HepG2 (cell line): ENCODE data around the gene PXT1. TPM values are rescaled to one million over a fixed set of nuclear protein-coding genes. Genes with fewer than 3 reads are reported as not detected.
A peak's percentile ranks its signal among the peaks of the same experiment; 100 is the strongest.

Experiments used
- ATAC-seq: fragments of 200-7000 bp; cut with Tn5 transposase; 3 replicates; pipeline ENCODE4 v1.9.1; 2020; ENCODE audit warnings: mild to moderate bottlenecking, moderate library complexity
- BruUV-seq: library from RNA; stranded (reverse); fragments of 400-500 nt; replicated peaks from 2 replicates; lab custom pipeline; 2021; lab: Mats Ljungman, UMichigan
- CTCF ChIA-PET: fragments of 300-600 bp; formaldehyde crosslinking; extraction: SDS; loops from one replicate; lab custom pipeline; 2021; ENCODE audit warnings: low total read pairs, inconsistent platforms, low intra/inter-chr PET ratio; lab: Yijun Ruan, JAX
- POLR2A ChIA-PET: fragments of 350-600 bp; sonication (Branson Sonifier 250); formaldehyde crosslinking; loops from one replicate; lab custom pipeline; 2020; ENCODE audit warnings: antibody characterized with exemption, inconsistent platforms; lab: Yijun Ruan, JAX
- DNase-seq: peaks from one replicate; pipeline ENCODE4 v3.0.0-alpha.2; 2015; ENCODE audit warnings: low spot score
- FAIRE-seq: peaks from 3 replicates; lab custom pipeline; 2011; peaks lifted over from hg19 to GRCh38; lab: Jason Lieb, UNC
- H2AFZ ChIP-seq: one replicate; pipeline ENCODE4 v1.6.1; 2011; ENCODE audit warnings: low read length, inconsistent platforms
- H3K27ac ChIP-seq: fragments of 300-600 bp; 3 replicates; pipeline ENCODE4 v1.8.0; 2011; ENCODE audit warnings: mixed run types, mild to moderate bottlenecking, mixed read lengths, low read length, inconsistent platforms; ENCODE audit not compliant: insufficient read depth; ENCODE audit errors: extremely low read length
- H3K27me3 ChIP-seq, 2 experiments: fragments of 200-600 bp in 1 of 2; 2 replicates in 1 of 2; 3 replicates in 1 of 2; pipeline versions ENCODE4 v1.6.0 to v1.8.0; 2011; ENCODE audit warnings: low read length in 2 of 2, mild to moderate bottlenecking in 2 of 2, moderate library complexity in 2 of 2, inconsistent platforms in 1 of 2; ENCODE audit not compliant: insufficient read depth in 2 of 2, control insufficient read depth in 1 of 2
- H3K36me3 ChIP-seq, 2 experiments: fragments of 200-600 bp in 1 of 2; replicated peaks in 1 of 2; 2 replicates in 1 of 2; 3 replicates in 1 of 2; pipeline versions ENCODE4 v1.5.1 to v1.8.0; 2011; ENCODE audit warnings: low read length in 2 of 2, inconsistent platforms in 1 of 2; ENCODE audit not compliant: insufficient read depth in 2 of 2, control insufficient read depth in 1 of 2
- H3K4me1 ChIP-seq: 2 replicates; pipeline ENCODE4 v1.5.1; 2012; ENCODE audit warnings: low read length, inconsistent platforms; ENCODE audit not compliant: insufficient read depth
- H3K4me2 ChIP-seq: 2 replicates; pipeline ENCODE4 v1.6.0; 2011; ENCODE audit warnings: low read depth, low read length, inconsistent platforms
- H3K4me3 ChIP-seq, 3 experiments: fragments of 200-600 bp in 1 of 3; sonication (generic), shearing (Covaris generic) in 1 of 3; replicated peaks in 1 of 3; 2 replicates each; pipeline ENCODE4 v1.5.1; 2011 to 2016; ENCODE audit warnings: low read length in 3 of 3, inconsistent platforms in 2 of 3, low read depth in 2 of 3, mild to moderate bottlenecking in 2 of 3, control low read depth in 1 of 3, mixed read lengths in 1 of 3; ENCODE audit not compliant: insufficient read depth in 1 of 3
- H3K79me2 ChIP-seq: one replicate; pipeline ENCODE4 v1.6.1; 2011; ENCODE audit warnings: low read length, inconsistent platforms; ENCODE audit not compliant: insufficient read depth
- H3K9ac ChIP-seq: 2 replicates; pipeline ENCODE4 v1.6.0; 2011; ENCODE audit warnings: mild to moderate bottlenecking, low read depth, low read length, inconsistent platforms; ENCODE audit not compliant: insufficient read depth
- H3K9me3 ChIP-seq: 2 replicates; pipeline ENCODE4 v1.5.1; 2012; ENCODE audit warnings: mild to moderate bottlenecking, low read length
- H4K20me1 ChIP-seq: 2 replicates; pipeline ENCODE4 v1.6.0; 2011; ENCODE audit warnings: inconsistent platforms, mild to moderate bottlenecking, low read length, moderate library complexity; ENCODE audit not compliant: insufficient read depth
- CCDC6 ChIP-seq: sonication (generic); formaldehyde crosslinking; IDR thresholded peaks from 2 replicates; pipeline ENCODE4 v1.8.1; 2022; ENCODE audit warnings: mild to moderate bottlenecking, missing genetic modification reagents, moderate library complexity
- ETV6 ChIP-seq: sonication (generic); formaldehyde crosslinking; conservative IDR thresholded peaks from 2 replicates; pipeline ENCODE4 v1.4.0; 2020; ENCODE audit warnings: missing genetic modification reagents
- MBNL3 ChIP-seq: fragments of 250-450 bp; sonication (Bioruptor Pico); conservative IDR thresholded peaks from 2 replicates; pipeline ENCODE4 v1.8.0; 2022; ENCODE audit warnings: mild to moderate bottlenecking, inconsistent platforms
- POLR2A ChIP-seq, 2 experiments: IDR thresholded peaks; 2 replicates each; pipeline ENCODE4 v1.6.1; 2011; ENCODE audit warnings: low read depth in 2 of 2, low read length in 2 of 2, mild to moderate bottlenecking in 1 of 2, moderate library complexity in 1 of 2; ENCODE audit not compliant: insufficient read depth in 1 of 2
- POLR2G ChIP-seq: fragments of 200-400 bp; formaldehyde crosslinking; IDR thresholded peaks from 2 replicates; pipeline ENCODE4 v1.6.1; 2018; ENCODE audit warnings: mild to moderate bottlenecking, low read depth, low read length, moderate library complexity
- RBM22 ChIP-seq: fragments of 200-400 bp; formaldehyde crosslinking; optimal IDR thresholded peaks from 2 replicates; pipeline ENCODE3; 2017; ENCODE audit warnings: mild to moderate bottlenecking, low read length, moderate library complexity
- YEATS4 ChIP-seq: sonication (generic); formaldehyde crosslinking; IDR thresholded peaks from 2 replicates; pipeline ENCODE4 v1.4.0; 2020; ENCODE audit warnings: missing genetic modification reagents, borderline replicate concordance
- ZBTB38 ChIP-seq: sonication (generic); formaldehyde crosslinking; IDR thresholded peaks from 2 replicates; pipeline ENCODE4 v1.5.1; 2020; ENCODE audit warnings: mild to moderate bottlenecking, missing genetic modification reagents
- ZNF639 ChIP-seq: conservative IDR thresholded peaks from 2 replicates; pipeline ENCODE4 v1.6.1; 2018; ENCODE audit warnings: missing genetic modification reagents
- ZSCAN31 ChIP-seq: sonication (generic); formaldehyde crosslinking; IDR thresholded peaks from 2 replicates; pipeline ENCODE4 v1.5.0; 2020; ENCODE audit warnings: low read depth, mild to moderate bottlenecking, missing genetic modification reagents
- WGBS: methylation state at CpG from one replicate; pipeline ENCODE4 v1.1.6; 2017; ENCODE audit warnings: low lambda C conversion rate; 5-methylcytosine and 5-hydroxymethylcytosine counted together
- in situ Hi-C: cut with HindIII; loops from 2 replicates; pipeline ENCODE4 v1.10.0; 2017; ENCODE audit warnings: low pct_unique_long_range_greater_than_20kb; ENCODE audit not compliant: extremely low pct_ligation_motif_present
- intact Hi-C: fragments of 100-400 bp; cut with micrococcal nuclease; formaldehyde crosslinking; loops from one replicate; pipeline ENCODE4 v1.10.0; 2022; ENCODE audit not compliant: unreplicated experiment
- polyA plus RNA-seq, 8 experiments: library from polyadenylated mRNA; depleted of rRNA in 3 of 8; stranded (reverse) in 7 of 8; unstranded in 1 of 8; fragments of >200 nt; fragmentation: Illumina TruSeq in 4 of 8; extraction: Trizol in 4 of 8; gene quantifications; 2 replicates each; pipeline versions ENCODE4 v1.2.1 to v1.2.3, GENCODE V29; 2011 to 2016; ENCODE audit warnings: low read depth in 4 of 8, missing spikeins in 1 of 8, mixed read lengths in 1 of 8; ENCODE audit not compliant: insufficient read depth in 1 of 8
- total RNA-seq, 5 experiments: library from RNA; depleted of rRNA; stranded (reverse); fragments of >200 nt; fragmentation: Illumina TruSeq; extraction: Trizol; gene quantifications; 2 replicates each; pipeline ENCODE4 v1.2.3, GENCODE V29; 2016; ENCODE audit warnings: low read depth in 1 of 5

The PXT1 gene
- total and polyA plus RNA-seq, 2 of the 13 experiments (the other 11 are each of a cell fraction or from before 2014, with no cell fraction given) = 0.04 TPM; not detected in 1

GRCh38 chr6:36489426-36489825, 46.8 kb upstream of the PXT1 start:
- 94% methylated on average over 4 of the region's 4 CpGs for WGBS
- ChIA-PET CTCF (no interaction called here), POLR2A (no interaction called here)
- Histone ChIP-seq H3K4me1 (peaks cover 33% of the 10 kb centered on the region), H3K27ac (no peak overlapping the region), H4K20me1 (no peaks in the 10 kb centered on the region), H3K36me3 (peaks cover 7 to 25% of the 10 kb centered on the region in 2 experiments; a peak in 4 of 5 replicates), H3K4me3 (no peak overlapping the region), H2AFZ (no peak overlapping the region), H3K4me2 (no peak overlapping the region), H3K27me3 (no peaks in the 10 kb centered on the region), H3K9me3 (no peaks in the 10 kb centered on the region), H3K9ac (no peak overlapping the region), H3K79me2 (no peaks in the 10 kb centered on the region)
- in situ Hi-C loops (no loop called here), intact Hi-C loops (no loop called here)
- BruUV-seq = no TSS peak
- TF ChIP-seq POLR2A (IDR thresholded peaks at IDR 0.05; ENCODE audit: insufficient read depth in 1 of 2, low read depth in 2 of 2, low read length in 2 of 2) = 0 out of 4 replicates have a peak, but pooled peaks of 1 of the 2 experiments have one; percentile 32
- no peak for TF ChIP-seq ETV6 (CRISPR knock-in tag)
- peak; percentile 17 for TF ChIP-seq RBM22
- DNase-seq = no peak
- no peak for ATAC-seq
- peak; percentile 26 for FAIRE-seq

- H3K4me2 ChIP-seq = no peak overlapping the region
- H3K9me3 ChIP-seq = no peaks in the 10 kb centered on the region
- H3K79me2 ChIP-seq = no peaks in the 10 kb centered on the region
- no peak overlapping the region for H2AFZ ChIP-seq
- DNase-seq (no peak), ATAC-seq (no peak), FAIRE-seq (no peak)
- H3K27me3 ChIP-seq = no peaks in the 10 kb centered on the region
- TF ChIP-seq YEATS4 (CRISPR knock-in tag) = no peak
- no peak for TF ChIP-seq ZSCAN31 (CRISPR knock-in tag)
- no peak for TF ChIP-seq CCDC6 (CRISPR knock-in tag)
- TF ChIP-seq ZNF639 (CRISPR knock-in tag) = no peak
- no peak for TF ChIP-seq MBNL3
- TF ChIP-seq ZBTB38 (CRISPR knock-in tag) = no peak
- TF ChIP-seq POLR2G = no peak
- in situ Hi-C loops = no loop called here
- ChIA-PET POLR2A (no interaction called here), CTCF (no interaction called here)
- H3K4me3 ChIP-seq = no peak overlapping the region
- no peaks in the 10 kb centered on the region for H4K20me1 ChIP-seq
- intact Hi-C loops = no loop called here
- no peak overlapping the region for H3K27ac ChIP-seq
- peaks cover 21% of the 10 kb centered on the region for H3K4me1 ChIP-seq
- BruUV-seq = no TSS peak
- H3K9ac ChIP-seq = no peak overlapping the region
- H3K36me3 ChIP-seq = peaks cover 7 to 26% of the 10 kb centered on the region in 2 experiments; a peak in 4 of 5 replicates
Observed at GRCh38 chr6:36488221-36488620, 45.6 kb upstream of the PXT1 start.
